H54 (cell line): ENCODE measurements around the gene NOL7.

Source experiments
- DNase-seq: peaks from one replicate; pipeline ENCODE4 v3.0.0; 2011; ENCODE audit warnings: low spot score, mixed read lengths; ENCODE audit not compliant: insufficient read length
- FAIRE-seq: peaks from 3 replicates; lab custom pipeline; 2011; peaks lifted over from hg19 to GRCh38; lab: Jason Lieb, UNC
- POLR2A ChIP-seq: IDR thresholded peaks from 2 replicates; pipeline ENCODE4 v1.6.1; 2011; ENCODE audit warnings: low read depth, mild to moderate bottlenecking, low read length

The NOL7 gene

DNA sequence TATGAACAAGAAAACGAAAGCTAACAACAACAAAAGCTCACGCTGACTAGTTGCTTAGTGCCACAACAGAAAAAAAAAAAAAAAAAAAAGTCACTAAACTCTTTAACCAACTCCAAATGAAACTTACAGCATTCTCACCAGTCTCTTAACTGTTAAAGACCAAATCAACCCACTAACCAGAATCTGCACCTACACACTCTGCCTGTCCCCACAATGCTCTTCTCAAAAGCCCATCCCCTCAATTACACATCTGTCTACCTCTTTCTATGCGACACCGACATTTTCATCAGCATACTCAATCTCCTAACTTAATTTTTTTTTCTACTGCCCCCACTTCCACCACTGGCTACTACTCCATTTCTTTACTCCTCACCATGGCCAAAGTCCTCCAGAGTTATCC, 34.3 kb downstream of the NOL7 start:
- FAIRE-seq: peak; percentile 11
- TF ChIP-seq POLR2A: no peak

DNA sequence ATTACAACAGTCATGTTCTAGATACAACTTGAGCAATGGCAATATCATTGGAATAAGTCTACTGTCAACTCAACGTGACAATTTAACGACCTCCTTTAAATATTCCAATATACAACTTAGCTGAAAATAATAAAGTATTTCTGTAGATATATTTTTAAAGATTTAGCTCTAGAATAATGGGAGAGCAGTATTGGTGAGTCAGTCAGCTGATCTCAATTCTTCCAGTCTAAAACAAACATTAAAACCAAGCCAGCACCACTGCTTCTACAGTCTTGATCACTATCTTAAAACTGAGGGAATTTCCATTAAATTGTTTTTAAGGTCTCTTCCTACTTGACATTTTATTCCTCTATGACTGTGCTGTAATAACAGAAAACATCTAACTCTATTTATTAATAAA, 38.2 kb downstream of the NOL7 start:
- no peak for TF ChIP-seq POLR2A
- DNase-seq: no peak
- peak; percentile 85 for FAIRE-seq

More for the DNA sequence above, 34.3 kb downstream of the NOL7 start:
- DNase-seq: no peak

DNA sequence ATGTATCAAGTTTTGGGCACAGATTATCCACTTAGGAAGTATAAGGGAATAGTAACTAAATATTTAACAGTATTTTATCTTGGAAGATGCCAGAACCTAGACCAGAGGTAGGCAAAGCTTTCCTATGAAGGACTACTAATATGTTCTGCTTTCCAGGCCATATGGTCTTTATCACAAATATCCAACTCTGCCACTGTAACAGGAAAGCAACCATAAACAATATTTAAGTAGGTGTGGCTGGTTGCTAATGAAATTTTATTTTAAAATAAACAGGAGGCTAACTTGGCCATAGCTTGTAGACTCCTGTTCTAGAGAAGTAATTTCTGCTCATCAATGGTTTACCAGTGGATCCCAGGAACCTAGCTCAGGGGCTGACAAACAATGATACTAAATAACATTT, 39.4 kb downstream of the NOL7 start:
- FAIRE-seq (no peak), DNase-seq (no peak)
- TF ChIP-seq POLR2A: no peak

GRCh38 chr6:13655700-13656099, 40.6 kb downstream of the NOL7 start:
- FAIRE-seq (peak; percentile 11), DNase-seq (no peak)
- TF ChIP-seq POLR2A: no peak

GRCh38 chr6:13660273-13660672, 45.1 kb downstream of the NOL7 start:
- FAIRE-seq (peak; percentile 80), DNase-seq (no peak)
- no peak for TF ChIP-seq POLR2A

GRCh38 chr6:13660893-13661292, 45.8 kb downstream of the NOL7 start:
- FAIRE-seq (peak; percentile 72), DNase-seq (no peak)
- no peak for TF ChIP-seq POLR2A

GRCh38 chr6:13661647-13662046, 46.5 kb downstream of the NOL7 start:
- FAIRE-seq (peak; percentile 85), DNase-seq (no peak)
- TF ChIP-seq POLR2A: no peak

GRCh38 chr6:13662651-13663334, 47.7 kb downstream of the NOL7 start:
- DNase-seq (no peak), FAIRE-seq (peak; percentile 41)
- TF ChIP-seq POLR2A: no peak

DNA sequence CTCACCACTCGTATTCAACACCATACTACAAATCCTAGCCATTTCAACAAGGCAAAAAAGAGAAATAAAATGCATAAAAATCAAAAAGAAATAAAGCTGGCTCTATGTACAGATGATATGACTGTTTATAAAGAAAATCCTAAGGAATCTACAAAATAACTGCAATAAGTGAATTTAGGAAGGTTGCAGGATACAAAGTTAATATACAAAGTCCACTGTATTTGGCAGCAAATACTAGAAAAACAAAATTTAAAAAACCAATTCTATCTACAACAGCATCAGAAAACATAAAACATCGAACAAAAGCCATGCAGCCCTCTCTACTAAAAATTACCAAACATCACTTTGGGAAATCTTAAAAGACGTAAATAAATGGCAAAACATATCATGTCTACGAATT, 48.9 kb downstream of the NOL7 start:
- DNase-seq (no peak), FAIRE-seq (no peak)
- no peak for TF ChIP-seq POLR2A

DNA sequence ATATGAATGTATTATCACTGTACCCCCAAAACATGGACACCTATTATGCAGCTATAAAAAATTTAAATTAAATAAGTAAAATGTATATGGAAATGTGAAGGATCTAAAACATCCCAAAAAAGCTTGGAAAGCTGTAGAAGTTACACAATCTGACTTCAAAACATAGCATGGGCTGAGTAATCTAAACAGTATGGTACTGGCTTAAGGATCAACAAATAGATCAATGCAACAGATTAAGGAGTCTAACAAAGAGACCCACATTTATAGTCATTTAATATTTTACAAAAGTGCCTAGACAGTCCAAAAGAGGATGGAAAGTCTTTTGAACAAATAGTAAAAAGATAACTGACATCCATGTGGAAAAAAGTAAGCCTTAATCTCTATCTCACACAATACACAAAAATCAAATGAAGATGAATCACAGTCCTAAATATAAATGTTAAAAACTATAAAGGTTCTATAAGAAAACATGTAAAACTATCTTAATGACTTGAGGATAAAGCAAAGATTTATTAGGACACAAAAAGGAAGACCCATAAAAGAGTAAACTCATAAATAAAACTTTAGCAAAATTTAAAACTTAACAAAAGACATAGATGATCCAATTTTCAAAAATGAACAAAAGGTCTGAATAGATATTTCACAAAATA, 49.7 kb downstream of the NOL7 start:
- no peak for TF ChIP-seq POLR2A
- DNase-seq (no peak), FAIRE-seq (peak; percentile 72)

DNA sequence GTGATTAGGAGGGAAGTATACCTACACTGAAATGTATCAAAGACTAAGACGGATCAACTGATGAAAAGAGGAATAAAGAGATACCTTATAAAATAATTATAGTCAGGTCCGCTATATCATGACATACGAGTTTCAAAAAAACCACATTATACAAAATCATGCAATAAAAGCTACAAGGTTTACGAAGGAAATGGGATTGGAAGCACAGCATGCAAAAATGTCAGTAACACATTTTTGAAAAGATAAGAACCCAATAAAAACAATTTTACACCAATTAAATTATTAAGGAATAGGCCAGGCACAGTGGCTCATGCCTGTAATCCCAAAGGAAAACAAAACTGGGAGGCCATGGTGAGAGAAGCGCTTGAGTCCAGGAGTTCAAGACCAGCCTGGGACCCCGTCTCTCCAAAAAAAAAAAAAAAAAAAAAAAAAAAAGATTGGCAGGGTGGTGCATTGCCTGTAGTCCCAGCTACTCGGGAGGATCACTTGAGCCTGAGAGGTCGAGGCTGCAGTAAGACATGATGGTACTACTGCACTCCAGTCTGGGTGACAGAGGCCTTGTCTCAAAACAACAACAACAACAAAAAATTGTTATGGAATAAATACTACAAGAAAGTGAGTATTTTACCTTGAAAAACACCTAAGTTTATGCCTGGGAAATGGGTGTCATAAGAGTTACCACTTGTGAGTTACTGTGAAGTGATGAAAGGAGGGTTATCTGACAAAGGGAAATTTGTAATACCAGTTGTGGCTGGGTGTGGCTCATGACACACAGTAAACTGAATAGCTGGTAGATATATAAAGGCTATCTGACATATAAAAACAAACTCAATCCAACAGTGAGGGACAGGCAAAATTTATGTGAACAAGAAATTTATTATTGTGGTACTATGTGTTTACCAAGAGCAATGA, 51.3 kb downstream of the NOL7 start:
- FAIRE-seq: peak; percentile 96
- DNase-seq: no peak
- no peak for TF ChIP-seq POLR2A

DNA sequence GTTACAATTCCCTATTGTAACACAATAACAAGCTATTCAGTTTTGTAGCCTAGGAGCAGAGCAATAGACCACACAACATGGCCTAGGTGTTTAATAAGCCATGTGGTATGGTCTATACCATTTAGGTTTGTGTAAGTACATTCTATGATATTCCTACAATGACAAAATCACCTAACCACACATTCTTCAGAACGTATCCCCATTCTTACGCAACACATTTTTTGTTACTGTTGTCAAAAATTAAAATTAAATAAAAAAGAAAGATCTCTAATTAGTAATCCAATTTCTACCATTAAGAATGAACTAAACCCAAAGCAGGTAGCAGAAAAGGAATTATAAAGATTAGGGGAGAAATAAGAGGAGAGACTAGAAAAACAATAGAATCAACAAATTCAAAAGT, 52.5 kb downstream of the NOL7 start:
- FAIRE-seq (no peak), DNase-seq (no peak)
- TF ChIP-seq POLR2A: no peak

GRCh38 chr6:13668291-13668928, 53.3 kb downstream of the NOL7 start:
- TF ChIP-seq POLR2A: no peak
- peak; percentile 81 for FAIRE-seq
- DNase-seq: no peak
